ENCODE measurements around the gene PPP1R36. TPM values are rescaled to one million over a fixed set of nuclear protein-coding genes. Genes with fewer than 3 reads are reported as not detected.

The PPP1R36 gene
- total RNA-seq, 1 donor from 2014 or later, result 0.70 TPM

GRCh38 chr14:64507376-64508156, 42.2 kb upstream of the PPP1R36 start:
- DNase-seq (ENCODE audit: extremely low spot score, unreplicated experiment), result no peak
- Mint-ChIP-seq H3K36me3 (peaks cover 3% of the 10 kb centered on the region), H3K4me1 (ENCODE audit: unreplicated experiment) (peaks cover 54% of the 10 kb centered on the region), H3K27ac (peak overlapping the region; percentile 56), H3K9me3 (no peaks in the 10 kb centered on the region), H3K4me3 (peak overlapping the region; percentile 93), H3K27me3 (no peaks in the 10 kb centered on the region)
- TF ChIP-seq, protein P1, sequence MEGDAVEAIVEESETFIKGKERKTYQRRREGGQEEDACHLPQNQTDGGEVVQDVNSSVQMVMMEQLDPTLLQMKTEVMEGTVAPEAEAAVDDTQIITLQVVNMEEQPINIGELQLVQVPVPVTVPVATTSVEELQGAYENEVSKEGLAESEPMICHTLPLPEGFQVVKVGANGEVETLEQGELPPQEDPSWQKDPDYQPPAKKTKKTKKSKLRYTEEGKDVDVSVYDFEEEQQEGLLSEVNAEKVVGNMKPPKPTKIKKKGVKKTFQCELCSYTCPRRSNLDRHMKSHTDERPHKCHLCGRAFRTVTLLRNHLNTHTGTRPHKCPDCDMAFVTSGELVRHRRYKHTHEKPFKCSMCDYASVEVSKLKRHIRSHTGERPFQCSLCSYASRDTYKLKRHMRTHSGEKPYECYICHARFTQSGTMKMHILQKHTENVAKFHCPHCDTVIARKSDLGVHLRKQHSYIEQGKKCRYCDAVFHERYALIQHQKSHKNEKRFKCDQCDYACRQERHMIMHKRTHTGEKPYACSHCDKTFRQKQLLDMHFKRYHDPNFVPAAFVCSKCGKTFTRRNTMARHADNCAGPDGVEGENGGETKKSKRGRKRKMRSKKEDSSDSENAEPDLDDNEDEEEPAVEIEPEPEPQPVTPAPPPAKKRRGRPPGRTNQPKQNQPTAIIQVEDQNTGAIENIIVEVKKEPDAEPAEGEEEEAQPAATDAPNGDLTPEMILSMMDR (conservative IDR thresholded peaks at IDR 0.05), result no peak

DNA sequence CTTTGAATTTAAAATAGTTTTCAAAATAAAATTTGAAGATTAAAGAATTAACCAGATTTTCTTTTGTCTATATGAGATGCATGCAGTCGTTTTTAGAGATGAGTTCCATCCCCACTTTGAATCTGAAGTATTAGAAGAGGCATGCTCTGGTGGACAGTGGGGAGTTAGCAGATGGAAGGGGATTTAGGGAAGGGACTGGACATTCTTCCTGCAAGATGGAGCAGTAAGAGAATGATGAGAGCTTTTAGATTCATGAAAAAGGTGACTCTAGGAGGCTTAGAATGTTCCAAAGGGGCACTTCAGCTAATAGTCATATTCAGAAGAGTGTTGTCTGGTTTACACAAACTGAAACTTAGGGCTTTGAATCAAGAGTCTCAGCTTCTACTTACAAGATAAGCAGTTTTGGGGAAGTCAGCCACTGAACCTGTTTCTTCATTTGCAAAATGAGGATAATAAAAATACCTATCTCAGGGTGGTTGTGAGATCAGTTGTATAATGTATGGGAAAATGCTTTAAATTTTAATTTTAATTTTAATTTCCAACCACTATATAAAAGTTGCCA, 41.5 kb upstream of the PPP1R36 start:
- peaks cover 50% of the 10 kb centered on the region for H3K4me1 Mint-ChIP-seq (ENCODE audit: unreplicated experiment)
- no peak overlapping the region for H3K27ac Mint-ChIP-seq
- no peaks in the 10 kb centered on the region for H3K27me3 Mint-ChIP-seq
- peaks cover 3% of the 10 kb centered on the region for H3K36me3 Mint-ChIP-seq
- H3K9me3 Mint-ChIP-seq, result no peaks in the 10 kb centered on the region
- no peak for DNase-seq (ENCODE audit: extremely low spot score, unreplicated experiment)
- TF ChIP-seq, protein P1 (conservative IDR thresholded peaks at IDR 0.05), result no peak
- no peak overlapping the region for H3K4me3 Mint-ChIP-seq

- Mint-ChIP-seq H3K4me1 (ENCODE audit: unreplicated experiment) (peaks cover 50% of the 10 kb centered on the region), H3K4me3 (no peak overlapping the region), H3K36me3 (peaks cover 6% of the 10 kb centered on the region), H3K27ac (peak overlapping the region; percentile 30), H3K27me3 (no peaks in the 10 kb centered on the region), H3K9me3 (no peaks in the 10 kb centered on the region)
- no peak for DNase-seq (ENCODE audit: extremely low spot score, unreplicated experiment)
- TF ChIP-seq, protein P1 (conservative IDR thresholded peaks at IDR 0.05), result no peak
Measured at GRCh38 chr14:64509036-64509435, 40.7 kb upstream of the PPP1R36 start.

DNA sequence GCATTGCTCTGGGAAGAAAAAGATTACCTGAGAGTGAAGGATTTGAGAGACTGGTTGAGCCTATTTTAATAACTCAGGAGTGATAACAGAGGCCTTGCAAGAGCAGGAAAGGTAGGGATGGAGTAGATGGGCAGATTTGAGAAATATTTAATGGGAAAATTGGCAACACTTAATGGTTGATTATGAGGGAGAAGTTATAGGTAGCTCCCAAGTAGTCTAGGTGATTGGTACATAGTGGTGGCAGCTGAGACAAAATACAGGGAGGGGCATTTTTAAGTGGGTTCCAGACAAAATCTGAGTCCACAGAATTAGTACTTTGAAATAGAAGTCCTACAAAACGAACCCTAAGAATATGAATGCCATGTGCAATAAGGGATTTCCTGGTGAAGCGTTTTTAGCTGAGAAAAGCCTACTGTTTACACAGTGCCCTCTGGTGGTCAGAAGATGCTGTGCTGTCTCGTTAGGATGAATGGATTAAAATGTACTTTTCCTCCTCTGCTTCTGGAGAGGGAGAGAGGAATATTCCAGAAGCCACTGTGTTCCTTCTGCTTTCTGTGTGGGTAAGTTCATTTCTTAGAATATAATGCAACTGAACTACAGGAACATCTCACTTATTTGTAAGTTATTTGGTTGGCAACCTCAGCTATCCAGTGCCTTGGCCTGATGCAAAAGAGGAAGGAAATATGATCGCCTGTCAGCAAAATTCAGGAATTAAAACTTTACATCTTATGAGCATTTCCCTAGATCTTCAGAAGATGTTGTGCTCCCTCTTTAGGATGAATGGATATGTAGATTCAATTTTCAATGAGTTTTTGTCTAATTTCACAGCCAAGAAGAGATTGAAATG, 38.7 kb upstream of the PPP1R36 start:
- H3K27ac Mint-ChIP-seq, result peak overlapping the region; percentile 13
- peaks cover 7% of the 10 kb centered on the region for H3K36me3 Mint-ChIP-seq
- DNase-seq (ENCODE audit: extremely low spot score, unreplicated experiment), result no peak
- H3K9me3 Mint-ChIP-seq, result no peaks in the 10 kb centered on the region
- H3K4me1 Mint-ChIP-seq (ENCODE audit: unreplicated experiment), result peaks cover 42% of the 10 kb centered on the region
- H3K4me3 Mint-ChIP-seq, result no peak overlapping the region
- TF ChIP-seq, protein P1 (conservative IDR thresholded peaks at IDR 0.05), result peak; percentile 96
- no peaks in the 10 kb centered on the region for H3K27me3 Mint-ChIP-seq

- no peaks in the 10 kb centered on the region for H3K27me3 Mint-ChIP-seq
- TF ChIP-seq, protein P1 (conservative IDR thresholded peaks at IDR 0.05), result no peak
- DNase-seq (ENCODE audit: extremely low spot score, unreplicated experiment), result no peak
- H3K4me3 Mint-ChIP-seq, result no peak overlapping the region
- no peaks in the 10 kb centered on the region for H3K9me3 Mint-ChIP-seq
- H3K27ac Mint-ChIP-seq, result no peak overlapping the region
- H3K4me1 Mint-ChIP-seq (ENCODE audit: unreplicated experiment), result peaks cover 35% of the 10 kb centered on the region
- peaks cover 3% of the 10 kb centered on the region for H3K36me3 Mint-ChIP-seq
Measured at GRCh38 chr14:64513271-64513670, 36.5 kb upstream of the PPP1R36 start.
